Embryonic facial prominence (tissue), 1 donor: ENCODE measurements around the gene BCAS2.
A peak's percentile ranks its signal among the peaks of the same experiment; 100 is the strongest.
"Not testable (repeated sequence)": the region's sequence is repeated elsewhere in the genome, so short reads cannot be mapped to it uniquely, and the experiment has no call there.

ENCODE experiments used
- DNase-seq: peaks from one replicate; pipeline ENCODE4 v3.0.0-alpha.2; 2016; ENCODE audit errors: extremely low spot score

BCAS2 gene

DNA sequence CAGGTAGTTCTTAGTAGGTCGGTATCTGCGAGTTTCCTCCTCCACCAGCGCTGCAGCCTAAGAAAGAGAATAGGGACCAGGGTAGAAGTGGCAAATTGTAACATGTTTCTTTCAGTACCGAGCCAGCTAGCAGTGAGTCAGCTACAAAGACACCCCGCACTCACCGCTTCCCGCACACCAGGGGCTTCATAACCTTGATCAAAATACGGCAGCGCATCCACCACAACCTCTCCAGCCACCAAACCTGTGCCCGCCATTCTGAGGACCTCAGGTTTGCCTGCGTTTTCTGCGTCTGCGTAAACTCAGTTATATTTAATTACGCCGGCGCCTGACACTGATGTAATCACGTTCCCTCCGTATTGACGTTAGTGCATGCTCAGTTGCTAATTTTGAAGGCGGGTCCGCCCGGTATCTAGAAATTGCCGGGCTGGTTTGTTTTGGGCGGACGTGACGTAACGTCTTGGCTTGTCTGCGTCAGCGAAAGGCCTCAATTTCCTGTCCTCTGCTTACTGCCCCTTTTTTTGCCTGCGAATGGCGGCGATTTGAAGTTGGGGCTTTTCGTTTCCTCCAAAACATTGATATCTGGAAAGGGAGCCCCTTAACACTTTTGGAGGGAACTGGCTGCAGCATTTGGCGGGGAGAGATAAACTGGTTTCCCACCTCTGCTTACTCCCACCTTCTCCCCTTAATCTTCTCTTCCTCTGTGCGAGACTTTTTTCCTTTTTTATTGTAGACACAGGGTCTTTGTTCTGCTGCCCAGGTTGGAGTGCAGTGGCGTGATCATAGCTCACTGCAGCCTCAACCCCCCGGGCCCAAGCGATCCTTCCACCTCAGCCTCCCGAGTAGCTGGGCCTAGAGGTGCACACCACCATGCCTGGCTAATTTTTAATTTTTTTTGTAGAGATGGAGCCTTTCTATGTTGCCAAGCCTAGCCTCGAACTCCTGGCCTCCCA is at the start of gene BCAS2:
Gene BCAS2 (minus strand): TSS at position 281 of the 953 bp plus-strand sequence. CDS start 24 bp downstream, at position 257.
- peak; percentile 97 for DNase-seq

DNA sequence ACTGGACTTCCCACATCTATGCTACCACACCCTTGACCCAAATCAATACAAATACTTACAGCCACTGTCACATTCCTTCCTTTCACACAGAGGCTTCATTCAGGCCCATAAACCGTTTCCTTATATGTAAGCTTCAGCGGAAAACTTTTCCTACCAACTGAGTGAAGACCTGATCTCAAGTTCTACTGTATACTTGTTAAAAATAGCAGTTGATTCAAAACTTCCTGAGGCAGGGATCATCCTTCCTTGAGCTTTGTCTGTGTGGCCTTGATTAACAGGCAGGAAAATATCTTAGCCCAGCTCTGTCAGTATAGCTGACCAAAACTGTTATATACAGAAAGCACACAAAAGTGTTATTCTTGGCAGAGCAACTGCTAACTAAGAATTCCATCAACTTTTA is 45.7 kb upstream of the BCAS2 start:
- no peak for DNase-seq

- DNase-seq = no peak
These were observed 41.9 kb upstream of the BCAS2 start for GRCh38 chr1:114623364-114623763.

DNA sequence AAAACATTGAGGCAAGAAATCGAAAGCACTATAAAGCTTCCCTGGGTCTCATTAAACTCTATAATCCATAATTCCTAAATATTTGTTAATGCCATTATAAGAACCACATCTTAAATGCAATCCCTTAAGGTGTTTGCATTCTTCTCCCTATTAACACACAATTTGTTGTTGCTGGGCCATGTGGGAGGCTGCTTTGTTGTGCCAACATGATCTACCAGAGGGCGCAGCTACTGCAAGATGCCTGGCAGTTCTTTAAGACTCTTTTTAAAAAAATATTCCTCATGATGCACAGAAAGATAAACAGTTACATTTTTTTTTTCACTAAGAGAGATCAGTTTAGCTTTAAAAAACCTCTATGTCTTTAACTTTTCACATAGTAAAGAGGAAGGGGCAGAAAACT is 39.0 kb upstream of the BCAS2 start:
- no peak for DNase-seq

DNA sequence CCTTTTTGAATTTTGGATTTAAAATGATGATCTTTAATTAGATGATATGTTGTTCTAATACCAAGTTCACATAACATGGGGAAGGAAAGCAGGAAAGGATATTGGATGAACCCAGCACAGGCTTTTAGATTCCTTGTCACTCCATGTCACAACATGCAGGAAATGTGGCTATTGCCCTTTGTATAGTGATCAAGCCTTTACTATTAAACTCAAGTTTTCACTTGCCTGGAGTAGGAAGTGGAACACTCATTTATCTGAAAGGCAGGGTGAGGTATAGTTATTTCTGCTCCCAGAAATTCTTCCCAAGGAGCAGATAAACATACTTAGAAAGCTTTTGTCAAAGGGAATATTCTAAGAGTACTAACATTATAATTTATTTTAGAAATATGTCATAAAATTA is 37.2 kb upstream of the BCAS2 start:
- DNase-seq = no peak

- DNase-seq = no peak
These were observed 29.3 kb upstream of the BCAS2 start for GRCh38 chr1:114610546-114611245.

DNA sequence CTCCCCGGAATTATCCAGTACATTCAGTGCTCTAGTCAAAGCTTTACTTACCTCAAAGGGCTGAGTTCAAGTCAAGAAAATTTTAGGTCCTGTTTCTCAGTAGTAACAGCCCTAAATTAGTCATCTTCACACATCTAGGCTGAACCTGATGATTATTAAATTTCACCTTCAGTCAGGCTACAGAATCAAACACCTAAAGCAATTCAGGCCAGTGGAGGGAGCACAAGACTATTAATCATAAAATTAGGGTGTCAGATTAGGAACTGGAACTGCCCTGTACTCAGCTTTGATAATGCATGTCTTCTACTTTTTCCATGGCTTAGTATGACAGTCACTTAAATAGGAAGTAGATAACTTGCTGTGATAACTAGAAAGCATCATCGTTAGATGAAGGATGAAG is 28.4 kb upstream of the BCAS2 start:
- no peak for DNase-seq

DNA sequence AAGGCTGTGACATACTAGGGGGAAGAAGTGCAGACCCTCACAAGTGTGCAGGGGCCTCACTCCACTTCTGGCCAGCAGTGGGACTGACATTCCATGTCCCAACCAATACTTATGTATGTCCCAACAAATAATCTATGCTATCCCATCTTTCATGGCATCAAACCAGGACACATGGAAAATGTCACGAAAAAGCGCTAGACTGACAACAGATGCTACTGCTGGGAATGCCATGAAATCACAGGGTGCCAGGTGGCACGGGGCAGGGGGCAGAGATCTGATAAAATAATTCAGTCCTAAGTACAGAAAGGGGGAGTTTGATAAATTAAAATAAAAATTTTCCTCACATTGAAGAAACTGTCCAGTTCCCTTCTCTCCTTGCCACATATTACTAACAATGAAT is 27.6 kb upstream of the BCAS2 start:
- DNase-seq = no peak

DNA sequence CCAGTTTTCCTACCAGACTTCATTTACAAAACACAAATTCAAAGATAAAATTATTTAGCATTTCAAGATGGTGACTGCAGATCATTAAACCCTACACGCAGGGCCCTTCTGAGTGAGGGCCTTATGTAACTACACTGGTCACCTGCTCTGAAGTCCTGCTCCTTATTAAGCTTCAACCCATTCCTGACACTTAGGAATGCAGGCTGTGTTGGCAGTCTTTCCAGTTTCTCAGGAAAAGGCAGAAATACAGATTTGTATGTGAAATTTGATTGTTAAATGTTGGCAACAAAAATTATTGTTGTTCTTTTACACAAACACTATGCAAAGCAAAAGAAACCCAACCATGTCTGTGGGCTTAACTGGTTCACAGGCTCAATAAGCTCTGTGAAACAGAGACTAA is 25.8 kb upstream of the BCAS2 start:
- no peak for DNase-seq

- DNase-seq = no peak
These were observed 16.5 kb upstream of the BCAS2 start for GRCh38 chr1:114597949-114598348.

DNA sequence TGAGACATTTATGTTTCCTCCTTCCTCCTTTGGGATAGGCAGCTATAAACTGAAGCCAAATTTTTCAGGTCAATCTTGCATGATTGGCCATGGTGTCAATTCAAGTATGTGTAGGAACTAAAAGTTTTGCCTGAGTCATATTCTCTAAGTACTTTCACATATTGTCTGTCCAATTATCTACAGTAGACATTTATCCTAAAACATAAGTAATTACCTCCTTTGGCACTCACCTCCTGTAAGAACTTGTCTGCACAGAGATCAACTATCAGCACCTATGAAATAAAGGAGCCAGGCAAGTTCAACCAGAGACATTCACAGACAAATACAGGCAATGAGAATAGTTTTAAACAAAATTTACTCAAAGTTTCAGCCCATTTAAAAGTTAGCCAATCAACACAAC is 14.2 kb upstream of the BCAS2 start:
- no peak for DNase-seq

DNA sequence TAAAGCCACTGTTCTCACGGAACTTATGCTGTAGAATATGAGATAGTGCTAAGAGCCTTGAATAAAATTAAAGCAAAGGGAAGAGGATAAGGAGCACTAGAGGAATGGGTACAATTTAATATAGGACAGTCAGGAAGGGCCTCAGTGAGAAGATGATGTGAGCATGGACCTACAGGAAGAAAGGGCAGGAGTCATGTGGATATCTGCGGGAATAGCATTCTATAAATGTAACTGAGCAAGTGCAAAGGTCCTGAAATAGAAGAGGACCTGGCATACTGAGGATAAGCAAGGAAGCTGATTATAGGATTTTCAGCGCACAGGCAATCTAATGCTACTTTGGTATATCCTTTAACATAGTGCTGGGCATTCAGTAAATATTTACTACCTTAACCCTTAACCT is 12.6 kb upstream of the BCAS2 start:
- no peak for DNase-seq

DNA sequence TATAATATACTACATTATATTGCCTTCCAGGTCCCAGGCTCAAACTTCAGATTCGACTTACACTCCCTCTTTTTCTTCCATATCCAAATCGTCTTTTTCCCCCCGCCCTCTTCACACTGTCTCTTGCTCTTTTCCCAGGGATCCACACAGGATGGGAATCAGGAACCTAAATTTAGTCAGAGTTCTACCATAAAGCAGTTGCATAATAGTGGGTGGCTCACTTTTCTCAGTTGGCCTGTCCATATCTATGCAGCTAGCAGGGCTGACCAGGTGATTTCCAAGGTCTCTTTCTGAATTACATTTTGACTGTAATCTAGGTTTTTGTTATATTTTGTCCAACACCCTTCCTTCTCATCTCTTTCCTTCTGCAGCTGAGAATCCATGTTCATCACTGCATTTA is 7.7 kb upstream of the BCAS2 start:
- no peak for DNase-seq

DNA sequence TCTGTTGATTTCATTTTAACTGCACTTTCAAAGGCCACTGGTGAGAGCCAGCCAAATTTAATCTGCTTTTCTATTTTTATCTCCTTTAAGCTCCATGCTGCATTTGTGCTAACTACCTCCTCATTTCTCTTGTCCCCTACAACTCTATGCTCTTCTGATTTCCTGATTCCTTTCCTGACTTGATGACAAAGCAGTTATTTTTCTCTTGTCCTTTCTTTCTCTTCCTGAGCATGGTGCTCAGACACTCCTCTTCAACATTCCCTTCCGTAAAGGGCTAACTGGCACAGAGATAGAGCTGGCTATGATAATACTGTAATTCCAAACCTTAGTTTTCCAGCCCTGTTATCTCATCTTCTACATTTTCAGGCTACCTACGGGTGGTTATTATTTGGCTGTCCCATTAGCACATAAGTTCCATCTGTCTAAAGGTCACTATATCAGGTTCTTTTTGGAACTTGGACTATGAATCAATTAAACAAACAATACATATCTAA is 6.8 kb upstream of the BCAS2 start:
- DNase-seq = no peak

DNA sequence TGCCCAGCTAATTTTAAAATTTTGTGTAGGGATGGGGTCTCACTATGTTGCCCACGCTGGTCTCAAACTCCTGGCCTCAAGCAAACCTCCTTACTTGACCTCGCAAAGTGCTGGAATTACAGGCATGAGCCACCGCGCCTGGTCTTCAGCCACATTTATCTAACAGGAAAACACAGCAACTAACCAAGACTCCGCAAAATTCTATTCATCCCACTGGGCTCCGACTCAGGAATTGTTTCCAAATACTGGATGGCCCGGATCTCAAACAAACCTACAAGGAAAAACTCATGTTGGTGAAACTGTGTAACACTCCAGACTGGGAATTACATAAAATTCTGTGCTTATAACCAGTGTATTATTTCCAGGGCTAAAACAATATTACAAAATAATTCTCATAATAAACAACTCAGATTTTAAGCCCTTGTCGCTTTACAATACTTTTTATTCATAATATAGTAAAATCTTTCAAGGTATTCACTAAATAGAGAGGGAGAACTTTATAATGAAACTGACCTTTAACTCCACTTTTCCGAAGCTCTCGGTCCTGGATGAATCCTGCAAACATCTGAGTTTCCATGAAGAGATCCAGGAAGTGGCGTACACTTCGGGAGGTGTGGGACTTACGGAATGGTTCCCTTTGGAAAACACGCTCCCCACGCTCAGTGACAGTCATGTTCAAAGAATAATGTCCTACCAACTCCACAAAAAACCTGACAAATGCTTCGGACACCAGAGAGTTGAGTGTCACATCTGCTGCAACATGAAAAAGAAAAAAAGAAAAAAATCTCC is 6.0 kb upstream of the BCAS2 start:
- DNase-seq = no peak

DNA sequence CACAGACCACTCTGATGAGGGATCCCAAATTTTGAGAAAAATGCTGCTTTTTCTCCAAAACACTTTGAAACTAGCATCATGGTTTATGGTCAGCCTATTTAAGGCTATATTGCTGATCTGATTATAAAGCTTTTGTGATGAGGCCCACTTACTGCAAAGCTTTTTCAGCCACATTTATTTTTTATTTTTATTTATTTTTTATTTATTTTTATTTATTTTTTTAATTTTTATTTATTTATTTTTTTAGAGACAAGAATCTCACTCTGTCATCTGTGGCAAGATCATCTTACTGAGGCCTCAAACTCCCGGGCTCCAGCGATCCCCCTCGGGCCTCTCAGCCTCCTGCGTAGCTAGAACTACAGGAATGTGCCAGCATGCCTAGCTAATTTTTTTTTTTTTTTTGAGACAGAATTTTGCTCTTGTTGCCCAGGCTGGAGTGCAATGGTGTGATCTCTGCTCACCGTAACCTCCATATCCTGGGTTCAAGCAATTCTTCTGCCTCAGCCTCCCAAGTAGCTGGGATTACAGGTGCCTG is 5.2 kb upstream of the BCAS2 start:
- no peak for DNase-seq

- no peak for DNase-seq
These were observed 3.8 kb upstream of the BCAS2 start for GRCh38 chr1:114585231-114585630.

GRCh38 chr1:114574365-114574764 is 7.0 kb downstream of the BCAS2 start:
- DNase-seq = no peak

DNA sequence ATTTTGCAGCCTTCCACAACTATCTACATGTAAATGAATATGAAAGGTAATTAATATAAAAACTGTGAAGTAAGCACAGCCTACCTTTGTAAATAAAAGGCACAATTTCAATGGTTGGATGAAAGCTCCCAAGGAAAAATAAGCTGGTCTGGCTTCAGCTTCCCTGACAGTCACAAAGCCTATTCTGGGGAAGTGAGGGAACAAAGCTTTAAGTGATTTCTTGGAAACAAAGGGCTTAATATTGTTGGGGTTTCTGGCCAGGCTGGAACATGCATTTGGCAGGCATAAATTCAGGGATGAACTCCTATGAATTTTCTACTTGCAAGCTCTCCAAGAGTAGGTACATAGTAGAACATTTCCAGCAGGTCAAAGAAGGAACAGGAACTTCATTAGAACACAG is 17.3 kb downstream of the BCAS2 start:
- DNase-seq = no peak

GRCh38 chr1:114562978-114563510 is 18.4 kb downstream of the BCAS2 start:
- DNase-seq = not testable (repeated sequence)

- DNase-seq = no peak
These were observed 20.1 kb downstream of the BCAS2 start for GRCh38 chr1:114561333-114561732.

DNA sequence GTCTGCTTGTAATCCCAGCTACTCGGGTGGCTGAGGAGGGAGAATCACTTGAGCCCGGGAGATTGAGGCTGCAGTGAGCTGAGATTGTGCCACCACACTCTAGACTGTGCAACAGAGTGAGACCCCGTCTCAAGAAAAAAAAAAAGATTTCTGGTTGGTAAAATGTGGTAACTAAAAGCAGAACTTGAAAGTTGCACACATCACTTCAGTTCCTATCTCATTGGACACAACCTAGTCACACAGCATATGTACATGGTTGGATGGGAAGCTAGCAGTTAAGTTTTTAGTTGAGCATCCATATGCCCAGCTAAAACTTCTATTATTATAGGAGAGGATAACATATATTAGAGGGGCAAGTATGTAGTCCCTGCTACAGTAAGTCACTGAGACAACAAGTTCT is 22.1 kb downstream of the BCAS2 start:
- DNase-seq = no peak
